HCT116 (cell line): ENCODE data around the gene STK17A. TPM values are rescaled to one million over a fixed set of nuclear protein-coding genes. Genes with fewer than 3 reads are reported as not detected.

Experiments used
- ATAC-seq: fragments of 200-7000 bp; cut with Tn5 transposase; 2 replicates; pipeline ENCODE4 v1.9.1; 2020; ENCODE audit warnings: mild to moderate bottlenecking, moderate library complexity
- BruUV-seq: library from RNA; stranded (reverse); fragments of 400-500 nt; replicated peaks from 2 replicates; lab custom pipeline; 2021; lab: Mats Ljungman, UMichigan
- CTCF ChIA-PET: fragments of 300-600 bp; sonication (Branson Sonifier 250); formaldehyde crosslinking; loops from one replicate; lab custom pipeline; 2021; ENCODE audit warnings: antibody characterized with exemption; lab: Charles Lee
- POLR2A ChIA-PET: fragments of 300-600, 350-600 bp; sonication (Branson Sonifier 250); formaldehyde crosslinking; loops from one replicate; lab custom pipeline; 2021; ENCODE audit warnings: antibody characterized with exemption; lab: Charles Lee
- RAD21 ChIA-PET, 2 experiments: fragments of 300-600 bp; sonication (Branson Sonifier 250); formaldehyde crosslinking; loops; one replicate each; lab custom pipeline; 2023; ENCODE audit warnings: low total read pairs in 2 of 2; ENCODE audit not compliant: uncharacterized antibody in 2 of 2, unreplicated experiment in 2 of 2, low non-redundant PET in 1 of 2; lab: Charles Lee
- DNase-seq: peaks from one replicate; pipeline ENCODE4 v3.0.0-alpha.2; 2010; ENCODE audit warnings: low read depth, low spot score
- H2AFZ ChIP-seq: fragments of 200-600 bp; shearing (Covaris generic), sonication (generic); 2 replicates; pipeline ENCODE4 v1.6.1; 2017; ENCODE audit warnings: low read depth, mixed run types, mixed read lengths, antibody characterized with exemption, low read length; ENCODE audit not compliant: poor library complexity, severe bottlenecking
- H3K27ac ChIP-seq: 2 replicates; pipeline ENCODE4 v1.5.1; 2012; ENCODE audit warnings: low read depth, low read length
- H3K27me3 ChIP-seq: fragments of 200-600 bp; sonication (generic); 2 replicates; pipeline ENCODE4 v1.6.1; 2016; ENCODE audit warnings: mixed run types, low read length, mixed read lengths; ENCODE audit not compliant: insufficient read depth
- H3K36me3 ChIP-seq, 2 experiments: fragments of 200-500 bp in 1 of 2; fragments of 200-600 bp in 1 of 2; sonication (Bioruptor generic) in 1 of 2; sonication (generic) in 1 of 2; 2 replicates each; pipeline versions ENCODE4 v1.5.1 to v1.6.1; 2014 to 2016; ENCODE audit warnings: low read length in 2 of 2, inconsistent platforms in 1 of 2, mixed read lengths in 1 of 2, mixed run types in 1 of 2; ENCODE audit not compliant: insufficient read depth in 2 of 2, control insufficient read depth in 1 of 2
- H3K4me1 ChIP-seq, 2 experiments: fragments of 200-600 bp in 1 of 2; sonication (generic) in 1 of 2; 2 replicates each; pipeline versions ENCODE4 v1.5.1 to v1.6.1; 2012 to 2017; ENCODE audit warnings: low read length in 2 of 2, inconsistent platforms in 1 of 2, mild to moderate bottlenecking in 1 of 2, mixed read lengths in 1 of 2, mixed run types in 1 of 2, moderate library complexity in 1 of 2; ENCODE audit not compliant: insufficient read depth in 2 of 2, control insufficient read depth in 1 of 2
- H3K4me2 ChIP-seq: fragments of 200-600 bp; sonication (generic); 2 replicates; pipeline ENCODE4 v1.6.1; 2017; ENCODE audit warnings: mixed run types, low read length, mixed read lengths
- H3K4me3 ChIP-seq, 2 experiments: fragments of 200-600 bp in 1 of 2; sonication (generic) in 1 of 2; replicated peaks in 1 of 2; 2 replicates each; pipeline ENCODE4 v1.5.1; 2011 to 2016; ENCODE audit warnings: low read length in 2 of 2, control low read depth in 1 of 2, low read depth in 1 of 2, mild to moderate bottlenecking in 1 of 2, mixed read lengths in 1 of 2, mixed run types in 1 of 2
- H3K79me2 ChIP-seq: fragments of 200-600 bp; sonication (generic); 2 replicates; pipeline ENCODE4 v1.6.1; 2017; ENCODE audit warnings: mild to moderate bottlenecking, mixed run types, low read length, moderate library complexity, mixed read lengths; ENCODE audit not compliant: insufficient read depth
- H3K9ac ChIP-seq: fragments of 200-600 bp; sonication (generic); 2 replicates; pipeline ENCODE4 v1.6.1; 2016; ENCODE audit warnings: low read length, mixed read lengths
- H3K9me2 ChIP-seq: fragments of 200-600 bp; sonication (generic), shearing (Covaris generic); 2 replicates; pipeline ENCODE4 v1.6.1; 2017; ENCODE audit warnings: mixed run types, mild to moderate bottlenecking, moderate library complexity; ENCODE audit not compliant: insufficient read depth
- H3K9me3 ChIP-seq, 2 experiments: fragments of 200-500 bp in 1 of 2; fragments of 200-600 bp in 1 of 2; sonication (Bioruptor generic) in 1 of 2; sonication (generic) in 1 of 2; 2 replicates each; pipeline ENCODE4 v1.6.1; 2014 to 2017; ENCODE audit warnings: low read length in 2 of 2, mixed read lengths in 2 of 2, inconsistent platforms in 1 of 2, low read depth in 1 of 2, mild to moderate bottlenecking in 1 of 2, mixed run types in 1 of 2, moderate library complexity in 1 of 2; ENCODE audit not compliant: control insufficient read depth in 1 of 2, insufficient read depth in 1 of 2
- H4K20me1 ChIP-seq: fragments of 200-600 bp; sonication (generic), shearing (Covaris generic); 2 replicates; pipeline ENCODE4 v1.6.1; 2017; ENCODE audit warnings: mixed run types, mild to moderate bottlenecking, moderate library complexity; ENCODE audit not compliant: insufficient read depth
- CBX3 ChIP-seq: IDR thresholded peaks from 2 replicates; pipeline ENCODE4 v1.6.1; 2012; ENCODE audit warnings: low read depth
- EGR1 ChIP-seq: IDR thresholded peaks from 2 replicates; pipeline ENCODE4 v1.6.1; 2012; ENCODE audit warnings: low read depth
- EZH2phosphoT487 ChIP-seq: fragments of 200-600 bp; IDR thresholded peaks from 2 replicates; pipeline ENCODE4 v1.6.1; 2018; ENCODE audit warnings: antibody characterized with exemption, borderline replicate concordance
- FOSL1 ChIP-seq: IDR thresholded peaks from 2 replicates; pipeline ENCODE4 v1.6.1; 2012; ENCODE audit warnings: low read depth
- JUND ChIP-seq: IDR thresholded peaks from 2 replicates; pipeline ENCODE4 v1.6.1; 2012
- POLR2A ChIP-seq: IDR thresholded peaks from 2 replicates; pipeline ENCODE4 v1.7.0; 2011; ENCODE audit warnings: borderline replicate concordance; ENCODE audit not compliant: insufficient read depth, insufficient read length; ENCODE audit errors: extremely low read depth
- RAD21 ChIP-seq: IDR thresholded peaks from 2 replicates; pipeline ENCODE4 v1.6.1; 2012; ENCODE audit warnings: low read depth, mild to moderate bottlenecking
- SRF ChIP-seq: IDR thresholded peaks from 2 replicates; pipeline ENCODE4 v1.6.1; 2012; ENCODE audit warnings: low read depth
- TCF7L2 ChIP-seq: IDR thresholded peaks from 2 replicates; pipeline ENCODE4 v1.7.0; 2011; ENCODE audit warnings: borderline replicate concordance, inconsistent platforms; ENCODE audit not compliant: insufficient read depth, insufficient read length; ENCODE audit errors: extremely low read depth
- YY1 ChIP-seq: IDR thresholded peaks from 2 replicates; pipeline ENCODE4 v1.6.1; 2011; ENCODE audit warnings: low read length, low read depth, moderate library complexity, mild to moderate bottlenecking; ENCODE audit not compliant: insufficient replicate concordance; ENCODE audit errors: extremely low read depth
- ZFX ChIP-seq: fragments of 450-650 bp; IDR thresholded peaks from 2 replicates; pipeline ENCODE4 v1.6.1; 2017
- intact Hi-C: fragments of 100-400 bp; cut with micrococcal nuclease; formaldehyde crosslinking; loops from 2 replicates; pipeline ENCODE4 v1.10.0; 2022
- total RNA-seq: library from RNA; stranded (reverse); gene quantifications from one replicate; pipeline ENCODE4 v1.2.1, GENCODE V29; 2021; ENCODE audit not compliant: unreplicated experiment
- TF ChIP-seq, protein P1 (sequence below): IDR thresholded peaks from 2 replicates; pipeline ENCODE4 v1.6.1; 2012; ENCODE audit warnings: low read depth
- TF ChIP-seq, protein P2 (sequence below): IDR thresholded peaks from 2 replicates; pipeline ENCODE4 v1.6.1; 2012
- TF ChIP-seq, protein P3 (sequence below): IDR thresholded peaks from 2 replicates; pipeline ENCODE4 v1.6.1; 2012

STK17A gene
- total RNA-seq, 1 experiment from 2014 or later: 14.8 TPM

DNA sequence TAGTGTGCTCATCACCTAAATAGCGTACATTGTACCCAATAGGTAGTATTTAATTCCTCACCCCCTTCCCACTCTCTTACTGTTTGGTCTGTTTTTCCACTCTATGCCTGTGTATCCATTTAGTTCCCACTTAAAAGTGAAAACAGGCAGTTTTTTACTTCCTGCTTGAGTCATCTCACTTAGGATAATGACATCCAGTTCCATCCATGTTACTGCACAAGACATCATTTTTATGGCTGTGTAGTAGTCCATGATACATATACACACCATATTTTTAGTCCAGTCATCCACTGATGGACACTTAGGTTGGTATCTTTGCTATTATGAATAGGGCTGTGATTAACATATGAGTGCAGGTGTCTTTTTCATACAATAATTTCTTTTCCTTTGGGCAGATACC is 10.1 kb downstream of the STK17A start:
- H4K20me1 ChIP-seq: peaks cover 5% of the 10 kb centered on the region; the same call in 1 of the 2 replicates
- ATAC-seq (no peak), DNase-seq (no peak)
- H3K9me2 ChIP-seq: no peaks in the 10 kb centered on the region
- no peak overlapping the region for H3K27ac ChIP-seq
- H3K36me3 ChIP-seq: 0 out of 4 replicates have a peak, but pooled peaks cover 0 to 3% of the 10 kb centered on the region in 2 experiments
- intact Hi-C loops: no loop called here
- RAD21 ChIA-PET: no interaction called here
- POLR2A ChIA-PET: interaction anchor here (0.9 kb wide), 1 partner anchor 10 kb away, joined by 3 read pairs; the partner anchor contains the start of gene STK17A
- no peak overlapping the region for H3K4me3 ChIP-seq
- H3K9ac ChIP-seq: no peak overlapping the region
- peaks cover 16 to 37% of the 10 kb centered on the region in 2 experiments for H3K4me1 ChIP-seq
- CTCF ChIA-PET: interaction anchor here (1.0 kb wide), 1 partner anchor 11 kb away, joined by 3 read pairs; no protein-coding TSS in a partner anchor
- no TSS peak for BruUV-seq
- no peak overlapping the region for H3K4me2 ChIP-seq
- TF ChIP-seq, protein P1, sequence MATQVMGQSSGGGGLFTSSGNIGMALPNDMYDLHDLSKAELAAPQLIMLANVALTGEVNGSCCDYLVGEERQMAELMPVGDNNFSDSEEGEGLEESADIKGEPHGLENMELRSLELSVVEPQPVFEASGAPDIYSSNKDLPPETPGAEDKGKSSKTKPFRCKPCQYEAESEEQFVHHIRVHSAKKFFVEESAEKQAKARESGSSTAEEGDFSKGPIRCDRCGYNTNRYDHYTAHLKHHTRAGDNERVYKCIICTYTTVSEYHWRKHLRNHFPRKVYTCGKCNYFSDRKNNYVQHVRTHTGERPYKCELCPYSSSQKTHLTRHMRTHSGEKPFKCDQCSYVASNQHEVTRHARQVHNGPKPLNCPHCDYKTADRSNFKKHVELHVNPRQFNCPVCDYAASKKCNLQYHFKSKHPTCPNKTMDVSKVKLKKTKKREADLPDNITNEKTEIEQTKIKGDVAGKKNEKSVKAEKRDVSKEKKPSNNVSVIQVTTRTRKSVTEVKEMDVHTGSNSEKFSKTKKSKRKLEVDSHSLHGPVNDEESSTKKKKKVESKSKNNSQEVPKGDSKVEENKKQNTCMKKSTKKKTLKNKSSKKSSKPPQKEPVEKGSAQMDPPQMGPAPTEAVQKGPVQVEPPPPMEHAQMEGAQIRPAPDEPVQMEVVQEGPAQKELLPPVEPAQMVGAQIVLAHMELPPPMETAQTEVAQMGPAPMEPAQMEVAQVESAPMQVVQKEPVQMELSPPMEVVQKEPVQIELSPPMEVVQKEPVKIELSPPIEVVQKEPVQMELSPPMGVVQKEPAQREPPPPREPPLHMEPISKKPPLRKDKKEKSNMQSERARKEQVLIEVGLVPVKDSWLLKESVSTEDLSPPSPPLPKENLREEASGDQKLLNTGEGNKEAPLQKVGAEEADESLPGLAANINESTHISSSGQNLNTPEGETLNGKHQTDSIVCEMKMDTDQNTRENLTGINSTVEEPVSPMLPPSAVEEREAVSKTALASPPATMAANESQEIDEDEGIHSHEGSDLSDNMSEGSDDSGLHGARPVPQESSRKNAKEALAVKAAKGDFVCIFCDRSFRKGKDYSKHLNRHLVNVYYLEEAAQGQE: no peak
- TF ChIP-seq EGR1 (no peak), YY1 (no peak), RAD21 (no peak), JUND (no peak), CBX3 (no peak), FOSL1 (no peak), EZH2phosphoT487 (no peak), SRF (no peak), ZFX (no peak), POLR2A (no peak), TCF7L2 (no peak)
- TF ChIP-seq, protein P2, sequence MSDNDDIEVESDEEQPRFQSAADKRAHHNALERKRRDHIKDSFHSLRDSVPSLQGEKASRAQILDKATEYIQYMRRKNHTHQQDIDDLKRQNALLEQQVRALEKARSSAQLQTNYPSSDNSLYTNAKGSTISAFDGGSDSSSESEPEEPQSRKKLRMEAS: no peak
- TF ChIP-seq, protein P3, sequence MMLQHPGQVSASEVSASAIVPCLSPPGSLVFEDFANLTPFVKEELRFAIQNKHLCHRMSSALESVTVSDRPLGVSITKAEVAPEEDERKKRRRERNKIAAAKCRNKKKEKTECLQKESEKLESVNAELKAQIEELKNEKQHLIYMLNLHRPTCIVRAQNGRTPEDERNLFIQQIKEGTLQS: no peak
- peaks cover 74% of the 10 kb centered on the region for H3K79me2 ChIP-seq
- H3K9me3 ChIP-seq: no peaks in the 10 kb centered on the region
- H3K27me3 ChIP-seq: no peaks in the 10 kb centered on the region
- no peak overlapping the region for H2AFZ ChIP-seq
